HepG2 (cell line): ENCODE data around the gene CDK11B. TPM values are rescaled to one million over a fixed set of nuclear protein-coding genes. Genes with fewer than 3 reads are reported as not detected.
A peak's percentile ranks its signal among the peaks of the same experiment; 100 is the strongest.

Experiments used
- ATF2 ChIP-seq: sonication (generic); formaldehyde crosslinking; IDR thresholded peaks from 2 replicates; pipeline ENCODE4 v1.4.0; 2020; ENCODE audit warnings: missing genetic modification reagents
- ATF3 ChIP-seq: sonication (generic); formaldehyde crosslinking; IDR thresholded peaks from 2 replicates; pipeline ENCODE4 v1.4.0; 2020; ENCODE audit warnings: missing genetic modification reagents
- BCL3 ChIP-seq: sonication (generic); formaldehyde crosslinking; IDR thresholded peaks from 2 replicates; pipeline ENCODE4 v1.5.1; 2020; ENCODE audit warnings: mild to moderate bottlenecking, missing genetic modification reagents, moderate library complexity
- GMEB1 ChIP-seq: sonication (generic); formaldehyde crosslinking; IDR thresholded peaks from 2 replicates; pipeline ENCODE4 v1.5.1; 2020; ENCODE audit warnings: missing genetic modification reagents, mild to moderate bottlenecking, borderline replicate concordance
- KDM3A ChIP-seq: IDR thresholded peaks from 2 replicates; pipeline ENCODE4 v1.6.1; 2018; ENCODE audit warnings: low read depth, missing compliant biosample characterization
- MEIS2 ChIP-seq: sonication (generic); formaldehyde crosslinking; IDR thresholded peaks from 2 replicates; pipeline ENCODE4 v1.9.0; 2021; ENCODE audit warnings: mild to moderate bottlenecking, missing genetic modification reagents
- NFKBIZ ChIP-seq: IDR thresholded peaks from 2 replicates; pipeline ENCODE4 v1.6.1; 2018; ENCODE audit warnings: missing genetic modification reagents, missing compliant biosample characterization
- NR1H2 ChIP-seq: sonication (generic); formaldehyde crosslinking; IDR thresholded peaks from 2 replicates; pipeline ENCODE4 v1.8.1; 2022; ENCODE audit warnings: low read depth, missing genetic modification reagents, borderline replicate concordance
- POGK ChIP-seq: sonication (generic); formaldehyde crosslinking; conservative IDR thresholded peaks from 2 replicates; pipeline ENCODE4 v1.8.0; 2022; ENCODE audit warnings: mild to moderate bottlenecking, moderate library complexity, missing genetic modification reagents
- RARA ChIP-seq: IDR thresholded peaks from 2 replicates; pipeline ENCODE4 v1.6.1; 2016; ENCODE audit warnings: missing genetic modification reagents, missing compliant biosample characterization
- SMYD3 ChIP-seq: sonication (generic); formaldehyde crosslinking; IDR thresholded peaks from 2 replicates; pipeline ENCODE4 v1.8.1; 2023; ENCODE audit warnings: mild to moderate bottlenecking, missing genetic modification reagents
- SRY ChIP-seq: sonication (generic); formaldehyde crosslinking; IDR thresholded peaks from 2 replicates; pipeline ENCODE4 v1.8.0; 2022; ENCODE audit warnings: mild to moderate bottlenecking, missing genetic modification reagents
- TERF1 ChIP-seq: sonication (generic); formaldehyde crosslinking; IDR thresholded peaks from 2 replicates; pipeline ENCODE4 v1.8.0; 2022; ENCODE audit warnings: mild to moderate bottlenecking, missing genetic modification reagents, moderate library complexity
- ZBTB46 ChIP-seq: sonication (generic); formaldehyde crosslinking; IDR thresholded peaks from 2 replicates; pipeline ENCODE4 v1.4.0; 2020; ENCODE audit warnings: mild to moderate bottlenecking, missing genetic modification reagents, borderline replicate concordance
- ZNF224 ChIP-seq: sonication (generic); formaldehyde crosslinking; IDR thresholded peaks from 2 replicates; pipeline ENCODE4 v1.5.0; 2020; ENCODE audit warnings: mild to moderate bottlenecking, missing genetic modification reagents
- ZNF577 ChIP-seq: sonication (generic); formaldehyde crosslinking; IDR thresholded peaks from 2 replicates; pipeline ENCODE4 v1.4.0; 2020; ENCODE audit warnings: mild to moderate bottlenecking, low read depth, missing genetic modification reagents, borderline replicate concordance
- ZNF670 ChIP-seq: sonication (generic); formaldehyde crosslinking; IDR thresholded peaks from 2 replicates; pipeline ENCODE4 v1.8.0; 2022; ENCODE audit warnings: mild to moderate bottlenecking, missing genetic modification reagents, borderline replicate concordance
- ZNF761 ChIP-seq: sonication (generic); formaldehyde crosslinking; conservative IDR thresholded peaks from 2 replicates; pipeline ENCODE4 v1.4.0; 2020; ENCODE audit warnings: mild to moderate bottlenecking, missing genetic modification reagents
- polyA plus RNA-seq, 8 experiments: library from polyadenylated mRNA; depleted of rRNA in 3 of 8; stranded (reverse) in 7 of 8; unstranded in 1 of 8; fragments of >200 nt; fragmentation: Illumina TruSeq in 4 of 8; extraction: Trizol in 4 of 8; gene quantifications; 2 replicates each; pipeline versions ENCODE4 v1.2.1 to v1.2.3, GENCODE V29; 2011 to 2016; ENCODE audit warnings: low read depth in 4 of 8, missing spikeins in 1 of 8, mixed read lengths in 1 of 8; ENCODE audit not compliant: insufficient read depth in 1 of 8
- total RNA-seq, 5 experiments: library from RNA; depleted of rRNA; stranded (reverse); fragments of >200 nt; fragmentation: Illumina TruSeq; extraction: Trizol; gene quantifications; 2 replicates each; pipeline ENCODE4 v1.2.3, GENCODE V29; 2016; ENCODE audit warnings: low read depth in 1 of 5

CDK11B gene
- total and polyA plus RNA-seq, 2 of the 13 experiments (the other 11 are each of a cell fraction or from before 2014, with no cell fraction given), result 3.6 to 15.1 TPM

GRCh38 chr1:1615256-1616044, 43.4 kb downstream of the CDK11B start, which contains the start of gene MIB2 (continued):
- TF ChIP-seq ZNF761, result peak; percentile 92
- no peak for TF ChIP-seq SMYD3
- TF ChIP-seq TERF1 (CRISPR knock-in tag), result no peak
- no peak for TF ChIP-seq NR1H2
- TF ChIP-seq RARA (CRISPR knock-in tag), result peak; percentile 18; the same call in 1 of the 2 replicates
- peak; percentile 84; the same call in 1 of the 2 replicates for TF ChIP-seq POGK (CRISPR knock-in tag)
- 0 out of 2 replicates have a peak, but pooled peaks have one; percentile 73 for TF ChIP-seq BCL3
- peak; percentile 61; the same call in 1 of the 2 replicates for TF ChIP-seq SRY
- no peak for TF ChIP-seq ZNF224 (CRISPR knock-in tag)
- TF ChIP-seq KDM3A (CRISPR knock-in tag), result no peak
- TF ChIP-seq ATF2 (CRISPR knock-in tag), result peak; percentile 51; the same call in 1 of the 2 replicates
- TF ChIP-seq ZNF670 (CRISPR knock-in tag), result no peak
- 0 out of 2 replicates have a peak, but pooled peaks have one; percentile 30 for TF ChIP-seq ZNF577 (CRISPR knock-in tag)
- no peak for TF ChIP-seq NFKBIZ (CRISPR knock-in tag)
- TF ChIP-seq GMEB1 (CRISPR knock-in tag), result peak; percentile 94
- 0 out of 2 replicates have a peak, but pooled peaks have one; percentile 38 for TF ChIP-seq MEIS2
- TF ChIP-seq ATF3 (CRISPR knock-in tag), result peak; percentile 37; the same call in 1 of the 2 replicates
- TF ChIP-seq ZBTB46 (CRISPR knock-in tag), result 0 out of 2 replicates have a peak, but pooled peaks have one; percentile 66
